ENCODE data around the gene TRAPPC4. TPM values are rescaled to one million over a fixed set of nuclear protein-coding genes. Genes with fewer than 3 reads are reported as not detected.

The TRAPPC4 gene
- total RNA-seq, 2 donors from 2014 or later: 26.1 to 37.2 TPM

- Histone ChIP-seq H3K27ac (no peak overlapping the region), H3K9me3 (no peaks in the 10 kb centered on the region), H3K27me3 (no peaks in the 10 kb centered on the region), H3K4me1 (no peaks in the 10 kb centered on the region), H3K36me3 (peaks cover 53% of the 10 kb centered on the region), H3K4me3 (no peak overlapping the region)
- no peak for DNase-seq (ENCODE audit: low spot score)
- TF ChIP-seq CTCF (IDR thresholded peaks at IDR 0.05): no peak
These were observed 26.1 kb downstream of the TRAPPC4 start for GRCh38 chr11:119044708-119045107.

GRCh38 chr11:119046489-119046888, 27.9 kb downstream of the TRAPPC4 start:
- DNase-seq (ENCODE audit: low spot score): no peak
- Histone ChIP-seq H3K4me3 (no peak overlapping the region), H3K4me1 (no peaks in the 10 kb centered on the region), H3K36me3 (peaks cover 70% of the 10 kb centered on the region), H3K27me3 (no peaks in the 10 kb centered on the region), H3K27ac (no peak overlapping the region), H3K9me3 (no peaks in the 10 kb centered on the region)
- no peak for TF ChIP-seq CTCF (IDR thresholded peaks at IDR 0.05)

GRCh38 chr11:119047205-119047604, 28.6 kb downstream of the TRAPPC4 start:
- no peak overlapping the region for H3K27ac ChIP-seq
- H3K4me3 ChIP-seq: no peak overlapping the region
- TF ChIP-seq CTCF (IDR thresholded peaks at IDR 0.05): no peak
- no peaks in the 10 kb centered on the region for H3K27me3 ChIP-seq
- H3K9me3 ChIP-seq: no peaks in the 10 kb centered on the region
- no peaks in the 10 kb centered on the region for H3K4me1 ChIP-seq
- peaks cover 77% of the 10 kb centered on the region for H3K36me3 ChIP-seq
- no peak for DNase-seq (ENCODE audit: low spot score)

- Histone ChIP-seq H3K36me3 (peaks cover 91% of the 10 kb centered on the region), H3K9me3 (no peaks in the 10 kb centered on the region), H3K27me3 (no peaks in the 10 kb centered on the region), H3K4me1 (no peaks in the 10 kb centered on the region), H3K4me3 (no peak overlapping the region), H3K27ac (no peak overlapping the region)
- DNase-seq (ENCODE audit: low spot score): no peak
- TF ChIP-seq CTCF (IDR thresholded peaks at IDR 0.05): no peak
These were observed 30.1 kb downstream of the TRAPPC4 start for GRCh38 chr11:119048644-119049043.

GRCh38 chr11:119049081-119049480, 30.5 kb downstream of the TRAPPC4 start:
- no peak overlapping the region for H3K27ac ChIP-seq
- no peaks in the 10 kb centered on the region for H3K4me1 ChIP-seq
- TF ChIP-seq CTCF (IDR thresholded peaks at IDR 0.05): no peak
- no peak overlapping the region for H3K4me3 ChIP-seq
- no peaks in the 10 kb centered on the region for H3K9me3 ChIP-seq
- DNase-seq (ENCODE audit: low spot score): no peak
- H3K27me3 ChIP-seq: no peaks in the 10 kb centered on the region
- peaks cover 96% of the 10 kb centered on the region for H3K36me3 ChIP-seq

GRCh38 chr11:119051440-119052162, 33.0 kb downstream of the TRAPPC4 start:
- no peak for TF ChIP-seq CTCF (IDR thresholded peaks at IDR 0.05)
- H3K4me3 ChIP-seq: no peak overlapping the region
- H3K27ac ChIP-seq: no peak overlapping the region
- peaks cover 85% of the 10 kb centered on the region for H3K36me3 ChIP-seq
- H3K4me1 ChIP-seq: peaks cover 0 to 12% of the 10 kb centered on the region in 2 donors
- H3K27me3 ChIP-seq: no peaks in the 10 kb centered on the region
- H3K9me3 ChIP-seq: no peaks in the 10 kb centered on the region
- DNase-seq (ENCODE audit: low spot score): no peak

All from right atrium auricular region (tissue), 2 donors.